Measurements from ENCODE around the gene CLMN.
A peak's percentile ranks its signal among the peaks of the same experiment; 100 is the strongest.

CLMN gene

DNA sequence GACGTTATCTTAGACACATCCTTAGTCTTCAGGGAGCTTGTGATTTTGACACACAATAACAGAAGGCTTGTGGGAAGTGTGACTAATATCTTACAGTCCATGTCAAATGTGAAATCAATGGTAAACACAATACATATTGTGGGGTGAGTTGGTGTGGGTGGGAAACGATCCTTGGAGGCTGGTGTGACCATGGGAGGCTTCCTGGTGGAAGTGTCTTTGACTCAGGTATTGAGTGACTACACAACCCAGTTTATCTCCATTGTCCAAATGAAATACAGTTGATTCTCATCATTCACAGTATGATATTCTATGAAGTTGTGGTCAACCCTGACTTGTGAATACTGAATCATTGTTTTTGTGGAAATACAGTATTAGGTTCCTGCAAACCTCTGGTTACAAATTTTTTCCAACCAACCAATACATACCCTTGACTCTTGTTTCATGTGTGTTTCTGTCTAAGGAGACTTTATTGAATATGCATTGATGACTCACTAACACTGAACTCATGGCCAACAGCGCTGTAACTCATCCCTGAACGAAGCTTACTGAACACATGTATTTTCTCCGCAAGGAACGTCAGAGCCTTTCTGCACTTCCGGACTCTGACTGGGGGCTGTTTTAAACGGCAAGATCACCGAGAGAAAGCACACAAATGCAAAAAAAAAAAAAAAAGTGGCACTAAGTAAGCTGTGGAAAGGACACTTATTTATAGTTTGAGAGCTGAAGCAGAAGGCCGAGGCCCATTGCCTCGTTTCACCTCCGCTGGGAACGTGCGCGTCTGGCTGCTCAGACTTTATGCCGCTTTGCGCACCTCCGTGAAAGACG lies 59.0 kb downstream of the CLMN start:
- DNase-seq (ENCODE audit: low spot score): no peak

GRCh38 chr14:95258754-95259593 lies 60.7 kb downstream of the CLMN start:
- DNase-seq (ENCODE audit: low spot score): no peak

DNA sequence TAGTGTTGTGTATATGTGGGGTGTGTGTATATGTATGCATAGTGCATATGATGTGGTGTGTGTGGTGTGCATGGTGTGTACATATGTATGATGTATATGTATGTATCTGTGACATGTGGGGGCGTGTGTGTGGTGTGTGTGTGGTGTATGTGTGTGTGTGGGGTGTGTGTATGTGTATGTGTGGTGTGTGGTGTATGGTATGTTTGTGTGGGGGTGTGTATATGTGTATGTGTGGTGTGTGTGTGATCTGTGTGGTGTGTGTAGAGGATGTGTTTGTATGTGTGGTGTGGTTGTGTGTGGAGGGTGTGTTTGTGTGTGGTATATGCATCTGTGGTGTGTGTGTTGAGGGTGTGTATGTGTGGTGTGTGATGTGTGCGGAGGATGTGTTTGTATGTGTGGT lies 61.6 kb downstream of the CLMN start:
- no peak for DNase-seq (ENCODE audit: low spot score)

- no peak for DNase-seq (ENCODE audit: low spot score)
These were observed 62.2 kb downstream of the CLMN start for GRCh38 chr14:95257521-95257920.

DNA sequence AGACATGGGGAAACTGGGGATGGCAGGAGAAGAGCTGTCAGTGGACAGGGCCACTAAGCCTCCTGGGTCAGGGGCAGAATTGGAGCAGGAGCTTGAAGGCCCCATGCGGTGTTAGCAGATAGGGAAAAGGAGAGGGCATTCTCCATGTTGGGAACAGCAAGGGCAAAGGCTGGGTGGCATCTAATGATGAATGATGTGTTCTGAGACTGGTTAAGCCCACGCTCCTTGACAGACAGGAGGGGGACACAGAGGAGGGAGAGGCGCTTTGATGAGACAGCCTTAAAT lies 63.0 kb downstream of the CLMN start:
- no peak for DNase-seq (ENCODE audit: low spot score)

GRCh38 chr14:95256002-95256775 lies 63.5 kb downstream of the CLMN start:
- no peak for DNase-seq (ENCODE audit: low spot score)

DNA sequence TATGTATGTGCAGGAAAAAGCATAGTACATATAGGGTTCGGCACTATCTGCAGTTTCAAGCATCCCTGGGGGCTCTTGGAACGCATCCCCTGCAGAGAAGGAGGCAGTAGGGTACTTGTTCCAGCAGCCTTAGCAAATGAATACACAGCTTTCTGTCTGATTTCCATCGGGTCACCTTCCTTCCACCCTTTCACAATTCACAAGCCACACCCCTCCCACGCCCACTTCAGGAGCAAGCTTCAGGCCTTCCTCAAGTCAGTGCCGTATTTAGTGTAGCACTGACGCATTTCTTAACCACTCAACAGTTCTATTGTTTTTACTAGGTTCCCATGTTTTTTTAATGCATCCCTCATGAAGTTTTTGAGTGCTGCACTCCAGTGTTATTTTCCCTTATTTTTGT lies 64.2 kb downstream of the CLMN start:
- DNase-seq (ENCODE audit: low spot score): peak; percentile 35

- DNase-seq (ENCODE audit: low spot score): no peak
These were observed 64.7 kb downstream of the CLMN start for GRCh38 chr14:95255013-95255412.

GRCh38 chr14:95254288-95254687 lies 65.4 kb downstream of the CLMN start:
- no peak for DNase-seq (ENCODE audit: low spot score)

- no peak for DNase-seq (ENCODE audit: low spot score)
These were observed 66.6 kb downstream of the CLMN start for GRCh38 chr14:95253039-95253630.

GRCh38 chr14:95252219-95252618 lies 67.5 kb downstream of the CLMN start:
- DNase-seq (ENCODE audit: low spot score): no peak

GRCh38 chr14:95250936-95251335 lies 68.8 kb downstream of the CLMN start:
- no peak for DNase-seq (ENCODE audit: low spot score)

DNA sequence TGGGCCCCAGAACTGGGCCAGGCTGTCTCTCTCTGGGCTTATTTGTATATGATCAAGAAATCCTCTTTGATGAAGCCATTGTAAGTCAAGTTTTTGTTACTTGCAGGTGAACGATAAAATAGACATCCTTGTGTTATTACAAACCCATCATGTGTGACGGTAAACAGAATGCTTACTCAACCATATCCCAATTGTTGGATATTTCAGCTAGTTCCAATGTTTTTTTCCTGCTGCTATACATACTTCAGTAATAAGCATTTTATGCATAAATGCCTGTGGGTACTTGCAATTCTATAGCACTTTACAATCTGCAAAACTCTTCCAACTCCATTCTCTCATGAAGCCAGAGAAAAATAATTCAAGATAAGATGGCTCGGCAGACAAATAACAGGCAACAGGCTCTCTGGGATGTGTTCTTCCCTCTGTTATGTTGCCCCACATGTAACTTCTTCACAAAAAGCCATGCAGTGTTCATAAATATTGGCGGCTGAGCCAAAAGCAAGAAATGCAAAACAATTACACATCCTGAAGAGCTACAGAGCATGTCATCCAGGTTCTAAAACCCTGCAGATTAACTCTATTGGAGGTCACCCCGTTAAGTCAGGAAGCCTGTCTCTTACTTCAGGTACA lies 69.5 kb downstream of the CLMN start:
- DNase-seq (ENCODE audit: low spot score): no peak

DNA sequence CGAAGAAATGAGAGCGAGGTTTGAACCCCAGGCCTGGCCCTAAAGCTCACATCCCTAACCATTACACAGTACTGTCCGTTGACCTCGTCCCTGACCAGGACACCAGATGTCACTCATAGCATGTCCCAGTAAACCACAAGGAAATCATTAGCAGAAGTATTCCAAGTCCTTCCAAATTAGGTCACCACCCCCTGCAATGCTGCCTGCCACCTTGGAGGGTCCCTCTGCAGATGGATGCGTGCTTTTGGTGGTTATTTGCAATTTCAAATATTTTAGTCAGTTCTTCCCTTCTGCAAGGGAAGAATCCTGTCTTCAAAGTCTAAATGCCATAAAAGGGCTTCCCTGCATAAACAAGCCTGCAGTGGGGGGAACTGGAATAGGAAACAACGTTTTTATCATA lies 71.3 kb downstream of the CLMN start:
- no peak for DNase-seq (ENCODE audit: low spot score)

DNA sequence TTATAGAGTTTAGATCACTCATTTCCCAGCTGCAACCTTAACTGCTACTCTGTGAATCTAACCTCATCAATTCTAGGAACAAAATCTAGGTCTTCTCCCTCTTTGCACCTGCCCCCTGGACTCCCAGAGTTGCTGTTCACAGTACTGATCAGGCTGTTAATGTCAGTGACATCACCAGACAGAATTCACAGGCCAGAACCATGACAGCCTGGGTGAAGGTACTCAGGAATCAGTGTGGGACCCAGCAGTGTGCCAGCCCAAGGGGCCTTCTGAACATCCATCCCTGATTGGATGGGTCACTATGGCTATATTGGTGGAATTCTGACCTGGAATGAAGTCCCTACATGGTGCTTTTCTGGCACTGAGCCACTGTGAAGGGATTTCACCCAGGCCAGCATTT lies 72.8 kb downstream of the CLMN start:
- DNase-seq (ENCODE audit: low spot score): no peak

DNA sequence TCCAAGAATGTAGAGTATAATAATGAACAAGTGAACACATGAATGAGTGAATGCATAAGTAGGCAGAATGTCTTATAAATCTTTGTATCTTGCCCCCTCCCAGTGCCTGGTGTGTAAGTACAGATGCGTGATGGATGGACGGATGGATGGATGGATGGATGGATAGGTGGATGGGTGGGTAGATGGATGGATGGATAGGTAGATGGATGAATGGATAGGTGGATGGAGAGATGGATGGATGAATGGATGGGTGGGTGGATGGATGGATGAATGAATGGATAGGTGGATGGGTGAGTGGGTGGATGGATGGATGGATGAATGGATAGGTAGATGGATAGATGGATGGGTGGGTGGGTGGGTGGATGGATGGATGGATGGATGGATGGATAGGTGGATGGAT lies 74.4 kb downstream of the CLMN start:
- no peak for DNase-seq (ENCODE audit: low spot score)

GRCh38 chr14:95244587-95244986 lies 75.1 kb downstream of the CLMN start:
- no peak for DNase-seq (ENCODE audit: low spot score)

DNA sequence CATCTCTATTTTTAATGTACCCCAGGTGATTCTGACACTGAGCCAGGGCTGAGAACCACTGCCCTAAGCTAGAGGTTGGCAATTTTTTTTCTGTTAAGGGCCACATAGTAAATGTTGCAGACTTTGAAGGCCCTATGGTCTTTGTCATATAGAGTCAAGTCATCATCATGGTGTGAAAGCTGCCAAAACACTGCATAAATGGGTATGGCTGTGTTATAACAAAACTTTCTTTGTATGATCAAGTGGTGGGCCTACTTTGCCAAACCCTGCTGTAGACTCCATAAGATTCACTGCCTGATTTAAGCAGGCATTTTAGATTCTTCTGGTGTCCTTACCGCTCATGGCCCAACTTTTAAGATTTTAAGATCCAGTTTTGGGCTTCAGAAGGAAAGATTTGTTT lies 76.8 kb downstream of the CLMN start:
- DNase-seq (ENCODE audit: low spot score): no peak

- DNase-seq (ENCODE audit: low spot score): no peak
These were observed 78.6 kb downstream of the CLMN start for GRCh38 chr14:95240859-95241813.

- no peak for DNase-seq (ENCODE audit: low spot score)
These were observed 81.0 kb downstream of the CLMN start for GRCh38 chr14:95238487-95239298.

Measured in HuH-7 (cell line).